ENCODE data around the gene STAT3. TPM values are rescaled to one million over a fixed set of nuclear protein-coding genes. Genes with fewer than 3 reads are reported as not detected.
A peak's percentile ranks its signal among the peaks of the same experiment; 100 is the strongest.

STAT3 gene
- total and polyA plus RNA-seq, 2 donors (not counting 1 experiment from before 2014, with no cell fraction given) = 50.1 to 140 TPM

DNA sequence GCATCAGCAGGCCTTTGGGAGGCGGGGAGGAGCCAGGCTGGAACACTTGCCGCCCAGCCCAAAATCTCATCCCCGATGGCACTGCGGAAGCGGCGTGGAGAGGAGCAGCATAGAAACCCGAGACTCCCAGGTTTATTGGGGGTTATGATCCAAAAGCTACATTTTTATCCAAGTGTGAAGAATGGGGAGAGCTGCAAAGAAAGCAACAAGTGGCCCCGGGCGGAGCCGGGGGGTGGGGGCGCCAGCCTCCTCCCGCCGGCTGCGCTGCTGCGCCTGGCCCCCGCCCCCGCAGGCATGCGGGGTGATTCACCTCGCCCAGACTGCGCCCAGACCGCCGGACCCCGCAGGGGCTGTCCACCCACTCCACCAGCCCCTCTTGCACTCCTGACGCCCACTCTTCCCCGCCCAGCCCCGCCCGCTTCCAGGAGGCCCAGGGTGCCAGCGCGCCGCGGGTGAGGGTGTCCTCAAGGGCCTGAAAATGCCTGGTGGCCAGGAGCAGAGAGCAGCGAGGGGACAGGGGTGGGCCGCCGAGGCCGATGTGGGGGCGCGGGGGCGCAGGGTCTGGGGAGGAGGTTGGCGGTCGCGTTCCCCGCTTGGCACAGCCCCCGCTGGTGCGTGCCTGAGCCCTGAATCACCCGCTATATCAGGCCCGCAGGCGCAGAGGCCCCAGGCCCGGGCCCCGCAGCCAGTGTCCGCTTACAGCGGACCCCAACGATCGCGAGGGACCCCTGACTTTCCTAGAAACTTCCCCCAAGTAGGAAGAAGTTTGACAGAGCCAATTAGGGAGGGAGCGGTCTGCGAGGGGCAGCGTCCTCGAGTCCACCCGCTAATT lies 33.5 kb upstream of the STAT3 start:
- Mint-ChIP-seq H3K9me3 (ENCODE audit: insufficient read depth) (no peaks in the 10 kb centered on the region), H3K27ac (no peak overlapping the region), H3K27me3 (peaks cover 38% of the 10 kb centered on the region), H3K4me1 (peaks cover 21% of the 10 kb centered on the region), H3K4me3 (peak overlapping the region; percentile 82)
- Histone ChIP-seq H3K27me3 (replicated peaks in 1 of 4; ENCODE audit: control extremely low read depth in 1 of 4, control insufficient read depth in 3 of 4, insufficient read depth in 4 of 4, low read length in 3 of 4) (peaks cover 0 to 49% (median 27%) of the 10 kb centered on the region in 4 experiments), H3K9ac (ENCODE audit: low read length) (peak overlapping the region; percentile 56), H3K27ac (ENCODE audit: low read length in 2 of 2) (no peak overlapping the region), H3K4me1 (ENCODE audit: control insufficient read depth in 2 of 2, insufficient read depth in 2 of 2, low read length in 2 of 2) (peaks cover 23 to 24% of the 10 kb centered on the region in 2 donors), H3K79me2 (ENCODE audit: control insufficient read depth, insufficient read depth, low read length) (no peaks in the 10 kb centered on the region), H3K9me3 (ENCODE audit: control extremely low read depth in 1 of 3, control insufficient read depth in 2 of 3, insufficient read depth in 1 of 3, low read length in 2 of 3) (peaks cover 0 to 13% (median 0%) of the 10 kb centered on the region in 3 donors), H4K20me1 (ENCODE audit: control insufficient read depth, insufficient read depth, low read length, poor library complexity, severe bottlenecking) (no peaks in the 10 kb centered on the region), H3K36me3 (replicated peaks in 1 of 2; ENCODE audit: control extremely low read depth in 1 of 2, control insufficient read depth in 1 of 2, extremely low read depth in 1 of 2, insufficient read depth in 2 of 2, low read length in 1 of 2) (no peaks in the 10 kb centered on the region), H3K4me2 (replicated peaks; ENCODE audit: low read depth, low read length, poor library complexity, severe bottlenecking) (peak overlapping the region; percentile 86), H3K4me3 (ENCODE audit: control extremely low read depth in 1 of 5, extremely low read depth in 1 of 5, insufficient read depth in 1 of 5, low read depth in 2 of 5, low read length in 4 of 5) (peak overlapping the region in 4 of 5 experiments; percentile 38 to 63 (median 50)), H2AFZ (ENCODE audit: insufficient read depth, low read depth, low read length, poor library complexity, severe bottlenecking) (peak overlapping the region; percentile 73)
- ChIA-PET POLR2A (no interaction called here), CTCF (interaction anchor here (0.9 to 2.4 kb wide), 9 partner anchors 13 to 105 kb away, joined by 3 to 13 read pairs (median 4); no protein-coding TSS in a partner anchor)
- DNase-seq (peak; percentile 41), ATAC-seq (ENCODE audit: low read depth) (peak; percentile 36)
- WGBS (ENCODE audit: insufficient coverage) = 2% methylated on average over 54 of the region's 59 CpGs
- intact Hi-C loops (cut with micrococcal nuclease) = no loop called here
- TF ChIP-seq CTCF (IDR thresholded peaks at IDR 0.05) = no peak
- no peak for TF ChIP-seq EZH2 (IDR thresholded peaks at IDR 0.05; ENCODE audit: borderline replicate concordance, insufficient read depth, low read depth, low read length, poor library complexity, severe bottlenecking)

- Histone ChIP-seq H3K4me1 (ENCODE audit: control insufficient read depth in 2 of 2, insufficient read depth in 2 of 2, low read length in 2 of 2) (peaks cover 23 to 24% of the 10 kb centered on the region in 2 donors), H3K79me2 (ENCODE audit: control insufficient read depth, insufficient read depth, low read length) (no peaks in the 10 kb centered on the region), H3K9ac (ENCODE audit: low read length) (no peak overlapping the region), H3K36me3 (replicated peaks in 1 of 2; ENCODE audit: control extremely low read depth in 1 of 2, control insufficient read depth in 1 of 2, extremely low read depth in 1 of 2, insufficient read depth in 2 of 2, low read length in 1 of 2) (no peaks in the 10 kb centered on the region), H3K27me3 (replicated peaks in 1 of 4; ENCODE audit: control extremely low read depth in 1 of 4, control insufficient read depth in 3 of 4, insufficient read depth in 4 of 4, low read length in 3 of 4) (peaks cover 0 to 49% (median 27%) of the 10 kb centered on the region in 4 experiments), H3K9me3 (ENCODE audit: control extremely low read depth in 1 of 3, control insufficient read depth in 2 of 3, insufficient read depth in 1 of 3, low read length in 2 of 3) (peaks cover 0 to 13% (median 0%) of the 10 kb centered on the region in 3 donors), H2AFZ (ENCODE audit: insufficient read depth, low read depth, low read length, poor library complexity, severe bottlenecking) (no peak overlapping the region), H3K4me3 (ENCODE audit: control extremely low read depth in 1 of 5, extremely low read depth in 1 of 5, insufficient read depth in 1 of 5, low read depth in 2 of 5, low read length in 4 of 5) (no peak overlapping the region), H4K20me1 (ENCODE audit: control insufficient read depth, insufficient read depth, low read length, poor library complexity, severe bottlenecking) (no peaks in the 10 kb centered on the region), H3K4me2 (replicated peaks; ENCODE audit: low read depth, low read length, poor library complexity, severe bottlenecking) (peak overlapping the region; percentile 86), H3K27ac (ENCODE audit: low read length in 2 of 2) (no peak overlapping the region)
- ATAC-seq (ENCODE audit: low read depth) (no peak), DNase-seq (no peak)
- Mint-ChIP-seq H3K27ac (no peak overlapping the region), H3K4me1 (peaks cover 21% of the 10 kb centered on the region), H3K4me3 (peak overlapping the region; percentile 82), H3K27me3 (peaks cover 38% of the 10 kb centered on the region), H3K9me3 (ENCODE audit: insufficient read depth) (no peaks in the 10 kb centered on the region)
- CTCF ChIA-PET = interaction anchor here (1.6 to 2.4 kb wide), 3 partner anchors 97 to 106 kb away, joined by 3 to 13 read pairs (median 7); no protein-coding TSS in a partner anchor
- no CpG with 5 or more reads among the region's 6 CpGs for WGBS (ENCODE audit: insufficient coverage)
- POLR2A ChIA-PET = interaction anchor here (0.7 kb wide), 1 partner anchor 100 kb away, joined by 5 read pairs; no protein-coding TSS in a partner anchor
- intact Hi-C loops (cut with micrococcal nuclease) = no loop called here
- TF ChIP-seq EZH2 (IDR thresholded peaks at IDR 0.05; ENCODE audit: borderline replicate concordance, insufficient read depth, low read depth, low read length, poor library complexity, severe bottlenecking) = no peak
- TF ChIP-seq CTCF (IDR thresholded peaks at IDR 0.05) = no peak
Measured at GRCh38 chr17:42421136-42421506, 32.9 kb upstream of the STAT3 start.

Measured in B cell (primary cell).